D341Med (cell line): ENCODE results near the gene CD177.
A peak's percentile ranks its signal among the peaks of the same experiment; 100 is the strongest.
"Not testable (repeated sequence)": the region's sequence is repeated elsewhere in the genome, so short reads cannot be mapped to it uniquely, and the experiment has no call there.

ENCODE experiments used
- DNase-seq: peaks from one replicate; pipeline ENCODE4 v3.0.0; 2012; ENCODE audit warnings: low spot score

CD177 gene, protein sequence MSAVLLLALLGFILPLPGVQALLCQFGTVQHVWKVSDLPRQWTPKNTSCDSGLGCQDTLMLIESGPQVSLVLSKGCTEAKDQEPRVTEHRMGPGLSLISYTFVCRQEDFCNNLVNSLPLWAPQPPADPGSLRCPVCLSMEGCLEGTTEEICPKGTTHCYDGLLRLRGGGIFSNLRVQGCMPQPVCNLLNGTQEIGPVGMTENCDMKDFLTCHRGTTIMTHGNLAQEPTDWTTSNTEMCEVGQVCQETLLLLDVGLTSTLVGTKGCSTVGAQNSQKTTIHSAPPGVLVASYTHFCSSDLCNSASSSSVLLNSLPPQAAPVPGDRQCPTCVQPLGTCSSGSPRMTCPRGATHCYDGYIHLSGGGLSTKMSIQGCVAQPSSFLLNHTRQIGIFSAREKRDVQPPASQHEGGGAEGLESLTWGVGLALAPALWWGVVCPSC

DNA sequence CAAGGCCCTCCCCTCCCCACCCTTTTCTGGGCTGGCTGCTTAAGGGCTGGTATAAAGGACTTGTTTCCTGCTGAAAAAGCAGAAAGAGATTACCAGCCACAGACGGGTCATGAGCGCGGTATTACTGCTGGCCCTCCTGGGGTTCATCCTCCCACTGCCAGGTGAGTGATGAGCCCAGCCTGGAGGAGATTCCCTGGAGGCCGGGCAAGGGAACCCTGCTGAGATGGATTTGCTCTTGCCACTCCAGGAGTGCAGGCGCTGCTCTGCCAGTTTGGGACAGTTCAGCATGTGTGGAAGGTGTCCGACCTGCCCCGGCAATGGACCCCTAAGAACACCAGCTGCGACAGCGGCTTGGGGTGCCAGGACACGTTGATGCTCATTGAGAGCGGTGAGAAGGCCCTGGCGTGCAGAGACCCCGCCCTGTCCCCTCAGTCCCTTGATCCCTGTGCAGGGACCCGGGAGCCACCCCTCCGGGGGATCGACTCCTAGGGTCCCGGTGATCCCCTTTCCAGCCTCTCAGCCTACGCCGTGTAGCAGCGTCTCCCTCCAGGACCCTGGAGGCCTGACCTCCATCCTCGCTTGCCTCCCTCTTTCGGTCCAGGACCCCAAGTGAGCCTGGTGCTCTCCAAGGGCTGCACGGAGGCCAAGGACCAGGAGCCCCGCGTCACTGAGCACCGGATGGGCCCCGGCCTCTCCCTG is at the start of gene CD177:
Gene CD177, plus strand, starts transcription at position 81 of the 699 bp plus-strand sequence. Its CDS starts 29 bp downstream, at position 110.
- no peak for DNase-seq

GRCh38 chr19:43305642-43306041 is 47.8 kb upstream of the CD177 start:
- DNase-seq = no peak

DNA sequence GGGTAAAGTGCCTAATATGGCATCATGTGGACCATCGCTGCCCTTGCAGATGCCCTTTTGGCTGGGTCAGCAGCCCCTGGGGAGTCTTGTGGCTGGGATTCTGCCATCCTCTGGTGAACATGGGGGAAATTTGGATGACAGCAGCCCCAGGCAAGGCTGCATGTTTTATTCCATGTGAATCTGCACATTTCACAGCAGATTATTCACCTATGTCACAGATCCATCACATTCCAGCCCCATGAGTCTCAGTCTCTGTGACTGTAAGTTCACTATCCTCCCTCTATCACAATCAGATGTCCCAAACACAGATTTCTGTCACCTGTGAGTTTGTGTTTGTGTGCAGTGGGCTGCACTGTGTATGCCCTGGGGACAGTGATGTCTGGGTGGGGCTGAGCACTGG is 47.4 kb upstream of the CD177 start:
- no peak for DNase-seq

DNA sequence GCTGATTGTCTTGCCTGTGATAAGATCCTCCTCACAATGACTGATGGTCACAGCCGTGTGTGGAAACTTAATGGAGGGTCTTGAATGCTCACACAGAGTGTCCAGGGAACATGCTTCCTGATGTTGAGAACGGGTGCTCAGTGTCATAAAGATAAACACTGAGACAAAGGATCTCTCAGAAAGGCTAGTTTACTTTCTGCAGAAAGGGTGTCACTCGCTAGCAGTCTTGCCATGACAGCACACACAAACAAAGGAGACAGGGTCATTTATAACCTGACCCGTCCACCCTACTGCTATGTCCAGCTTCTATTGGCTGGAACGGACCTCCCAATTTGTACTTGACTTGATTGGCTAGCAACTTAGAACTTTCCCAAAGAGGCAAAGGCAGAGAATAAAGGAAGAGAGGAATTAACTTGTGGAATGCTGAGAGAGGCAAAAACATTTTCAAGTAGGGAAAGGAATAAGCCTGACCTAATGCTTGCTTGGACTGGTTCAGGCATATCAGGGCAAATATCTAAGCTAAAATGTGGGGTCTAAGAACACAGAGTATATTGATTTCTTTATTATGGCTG is 45.2 kb upstream of the CD177 start:
- DNase-seq = no peak

DNA sequence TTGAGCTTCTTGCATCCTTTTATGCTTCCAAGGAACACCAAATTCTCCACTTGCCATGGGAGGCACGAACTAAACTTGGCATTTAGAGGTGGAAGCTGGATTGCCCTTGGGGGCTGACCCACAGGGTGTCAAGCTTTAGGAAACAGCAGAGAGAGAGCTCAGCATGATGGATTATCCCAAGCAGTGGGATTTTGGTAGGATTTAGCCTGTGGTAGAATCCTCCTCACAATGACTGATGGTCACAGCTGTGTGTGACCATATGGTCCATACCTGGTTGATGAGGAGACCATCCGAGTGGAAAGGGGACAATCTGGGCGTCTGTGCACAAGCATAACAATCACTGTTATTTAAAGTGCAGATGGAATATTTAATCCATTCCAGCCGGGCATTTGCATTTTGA is 44.0 kb upstream of the CD177 start:
- no peak for DNase-seq

- no peak for DNase-seq
Observed at GRCh38 chr19:43310221-43310620, 43.3 kb upstream of the CD177 start.

DNA sequence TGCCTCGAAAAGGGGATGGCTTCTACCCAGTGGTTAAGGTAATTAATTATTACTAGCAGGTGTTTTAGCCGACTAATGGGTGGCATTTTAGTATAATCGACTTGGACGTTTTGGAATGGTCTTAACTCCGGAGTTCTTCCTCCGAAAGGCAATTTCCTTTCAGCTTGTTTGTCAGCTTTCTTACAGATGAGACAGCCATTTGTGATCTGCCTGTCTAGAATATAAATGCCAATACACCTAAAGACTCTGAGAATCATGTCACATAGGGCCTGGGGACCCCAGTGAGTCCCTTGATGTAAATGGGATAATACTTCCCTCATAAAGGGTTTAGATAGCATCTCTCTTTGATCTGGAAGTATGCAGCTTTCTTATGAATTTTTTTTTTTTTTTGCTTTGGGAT is 42.2 kb upstream of the CD177 start:
- DNase-seq = no peak

DNA sequence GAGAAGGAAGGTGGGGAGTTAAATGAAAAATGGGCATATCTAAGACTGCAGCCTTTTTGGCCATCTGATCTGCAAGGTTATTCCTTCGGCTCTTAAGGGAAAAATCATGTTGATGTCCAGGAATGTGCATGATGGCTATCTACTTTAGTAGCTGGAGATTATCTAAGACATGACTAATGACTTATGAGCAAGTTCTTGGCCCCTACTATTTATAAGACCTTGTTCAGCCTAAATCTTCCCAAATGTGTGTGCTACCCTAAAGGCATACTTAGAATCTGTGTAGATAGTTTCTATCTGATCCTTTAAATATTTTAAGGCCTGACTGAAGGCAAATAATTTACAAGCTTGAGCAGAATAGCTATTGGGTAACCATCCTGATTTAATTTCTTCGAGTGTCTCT is 41.8 kb upstream of the CD177 start:
- no peak for DNase-seq

GRCh38 chr19:43313711-43314495 is 39.6 kb upstream of the CD177 start:
- no peak for DNase-seq

GRCh38 chr19:43315851-43316250 is 37.6 kb upstream of the CD177 start:
- no peak for DNase-seq

- DNase-seq = peak; percentile 61
Observed at GRCh38 chr19:43316591-43317319, 36.7 kb upstream of the CD177 start.

GRCh38 chr19:43318203-43318602 is 35.3 kb upstream of the CD177 start:
- no peak for DNase-seq

DNA sequence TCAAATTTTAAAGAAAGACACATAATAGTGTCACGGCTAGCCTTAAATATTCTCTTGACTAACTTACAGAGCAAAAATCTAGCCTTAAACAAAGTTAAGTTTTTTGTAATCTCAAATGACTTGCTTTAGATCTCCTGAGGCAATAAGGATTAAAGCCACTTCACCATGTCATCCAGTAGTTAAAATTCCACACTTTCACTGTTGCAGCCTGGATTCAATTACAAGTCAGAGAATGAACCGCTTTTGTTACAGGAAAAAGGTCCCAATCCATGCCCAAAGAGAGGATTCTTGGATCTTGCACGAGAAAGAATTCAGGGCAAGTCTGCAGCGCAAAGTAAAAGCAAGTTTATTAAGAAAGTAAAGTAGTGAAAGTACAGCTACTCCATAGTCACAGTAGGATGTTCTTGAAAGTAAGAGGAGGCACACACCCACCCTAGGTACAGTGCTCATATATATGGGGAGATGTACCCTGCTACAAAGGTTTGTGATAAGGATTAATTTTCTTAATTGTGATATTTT is 34.6 kb upstream of the CD177 start:
- DNase-seq = no peak

GRCh38 chr19:43320546-43320945 is 32.9 kb upstream of the CD177 start:
- DNase-seq = no peak

DNA sequence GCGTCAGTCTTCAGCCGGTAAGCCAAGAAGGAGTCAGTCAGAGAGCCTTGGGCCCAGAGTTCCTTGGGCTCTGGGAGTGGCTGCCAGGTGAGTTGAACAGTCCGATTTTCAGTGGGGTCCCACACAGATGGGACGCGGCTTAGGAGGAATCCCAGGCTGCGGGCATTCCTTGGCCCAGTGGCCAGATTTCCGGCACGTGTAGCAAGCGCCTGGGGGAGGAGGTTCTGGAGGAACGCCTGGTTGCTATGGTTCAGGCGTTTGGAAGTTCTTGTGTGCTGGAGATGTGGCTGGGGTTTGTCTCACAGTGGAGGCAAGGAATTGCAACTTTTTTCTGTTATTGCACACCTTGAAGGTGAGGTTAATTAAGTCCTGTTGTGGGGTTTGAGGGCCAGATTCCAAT is 26.7 kb upstream of the CD177 start:
- DNase-seq = not testable (repeated sequence)

DNA sequence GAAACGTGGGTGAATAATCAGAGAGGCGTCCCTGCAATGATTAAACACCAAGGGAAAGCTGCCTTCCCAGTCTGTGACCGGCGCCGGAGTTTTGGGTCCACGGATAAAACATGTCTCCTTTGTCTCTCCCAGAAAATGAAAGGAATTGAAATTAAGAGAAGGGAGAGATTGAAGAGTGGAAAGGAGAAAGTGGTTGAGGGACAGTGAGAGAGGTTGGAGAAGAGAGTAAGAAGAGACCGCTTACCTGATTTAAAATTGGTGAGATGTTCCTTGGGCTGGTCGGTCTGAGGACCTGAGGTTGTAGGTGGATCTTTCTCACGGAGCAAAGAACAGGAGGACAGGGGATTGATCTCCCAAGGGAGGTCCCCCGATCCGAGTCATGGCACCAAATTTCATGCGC is 24.9 kb upstream of the CD177 start:
- DNase-seq = not testable (repeated sequence)

- not testable (repeated sequence) for DNase-seq
Observed at GRCh38 chr19:43329049-43329448, 24.4 kb upstream of the CD177 start.

DNA sequence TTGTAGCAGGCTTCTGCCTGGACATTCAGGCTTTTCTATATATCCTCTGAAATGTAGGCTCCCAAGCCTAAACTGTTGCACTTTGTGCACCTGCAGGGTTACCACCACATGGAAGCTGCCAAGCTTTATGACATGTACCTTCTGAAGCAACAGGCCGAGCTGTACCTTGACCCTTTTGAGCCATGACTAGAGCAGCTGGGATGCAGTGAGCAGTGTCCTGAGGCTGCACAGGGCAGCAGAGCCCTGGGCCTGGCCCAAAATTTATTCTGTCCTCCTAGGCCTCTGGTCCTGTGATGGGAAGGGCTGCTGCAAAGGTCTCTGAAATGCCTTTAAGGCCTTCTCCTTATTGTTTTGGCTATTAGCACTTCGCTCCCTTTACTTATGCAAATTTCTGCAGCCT is 23.5 kb upstream of the CD177 start:
- DNase-seq = no peak

- no peak for DNase-seq
Observed at GRCh38 chr19:43330726-43331434, 22.6 kb upstream of the CD177 start.

DNA sequence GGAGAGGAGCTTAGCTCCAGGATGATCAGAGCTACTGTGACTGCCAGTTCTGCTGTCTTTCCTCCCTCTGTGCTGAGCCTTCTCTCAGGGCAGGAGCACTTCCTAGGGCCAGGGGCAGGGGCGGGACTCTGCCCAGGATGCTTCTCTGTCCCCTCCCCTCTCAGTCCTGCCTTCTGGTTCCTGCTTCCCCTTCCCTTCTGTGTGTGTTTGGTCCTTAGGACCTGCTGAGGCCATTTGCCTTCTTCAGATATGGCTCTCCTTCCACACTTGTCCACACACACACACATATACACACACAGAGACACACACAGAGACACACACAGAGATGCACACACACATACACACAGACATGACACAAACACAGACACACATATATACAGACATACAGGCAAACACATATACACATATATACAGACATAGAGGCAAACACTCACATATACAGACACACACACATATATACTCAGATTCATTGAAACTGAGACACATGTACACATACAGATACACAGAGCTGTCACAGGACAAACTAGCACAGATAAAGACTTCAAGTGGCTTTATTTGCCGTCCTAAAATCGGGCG is 22.0 kb upstream of the CD177 start:
- DNase-seq = no peak
